CMK (cell line): Measurements from ENCODE around the gene SLC16A1.
"Not testable (repeated sequence)": the region's sequence is repeated elsewhere in the genome, so short reads cannot be mapped to it uniquely, and the experiment has no call there.

Source experiments
- DNase-seq: peaks from one replicate; pipeline ENCODE4 v3.0.0-alpha.2; 2010; ENCODE audit warnings: low read depth

SLC16A1 gene

GRCh38 chr1:112955773-112956543, at the start of gene SLC16A1:
SLC16A1 (minus strand) TSS chr1:112956196; CDS start chr1:112929308, 26,888 bp downstream.
- peak; percentile 83 for DNase-seq

- DNase-seq = no peak
Observed at GRCh38 chr1:113003751-113004690, 48.0 kb upstream of the SLC16A1 start.

GRCh38 chr1:113002297-113002696, 46.3 kb upstream of the SLC16A1 start:
- no peak for DNase-seq

GRCh38 chr1:112998592-112999235, 42.7 kb upstream of the SLC16A1 start:
- DNase-seq = no peak

GRCh38 chr1:112997781-112998180, 41.8 kb upstream of the SLC16A1 start:
- DNase-seq = no peak

GRCh38 chr1:112995890-112996289, 39.9 kb upstream of the SLC16A1 start:
- no peak for DNase-seq

GRCh38 chr1:112995021-112995420, 39.0 kb upstream of the SLC16A1 start:
- DNase-seq = not testable (repeated sequence)

GRCh38 chr1:112992780-112993179, 36.8 kb upstream of the SLC16A1 start:
- no peak for DNase-seq

- DNase-seq = no peak
Observed at GRCh38 chr1:112991402-112992120, 35.6 kb upstream of the SLC16A1 start.

GRCh38 chr1:112990271-112990670, 34.3 kb upstream of the SLC16A1 start:
- DNase-seq = no peak

- DNase-seq = no peak
Observed at GRCh38 chr1:112988367-112988766, 32.4 kb upstream of the SLC16A1 start.

GRCh38 chr1:112985123-112985522, 29.1 kb upstream of the SLC16A1 start:
- DNase-seq = no peak

- no peak for DNase-seq
Observed at GRCh38 chr1:112983537-112984131, 27.6 kb upstream of the SLC16A1 start.

GRCh38 chr1:112982853-112983536, 27.0 kb upstream of the SLC16A1 start:
- DNase-seq = no peak

GRCh38 chr1:112982328-112982727, 26.3 kb upstream of the SLC16A1 start:
- DNase-seq = no peak

GRCh38 chr1:112981834-112982233, 25.8 kb upstream of the SLC16A1 start:
- DNase-seq = not testable (repeated sequence)

GRCh38 chr1:112981426-112981825, 25.4 kb upstream of the SLC16A1 start:
- no peak for DNase-seq

- no peak for DNase-seq
Observed at GRCh38 chr1:112975336-112975735, 19.3 kb upstream of the SLC16A1 start.

GRCh38 chr1:112974646-112975045, 18.6 kb upstream of the SLC16A1 start:
- DNase-seq = no peak

- DNase-seq = no peak
Observed at GRCh38 chr1:112973788-112974187, 17.8 kb upstream of the SLC16A1 start.

- DNase-seq = no peak
Observed at GRCh38 chr1:112971006-112971405, 15.0 kb upstream of the SLC16A1 start.
